COR-L47 (cell line): ENCODE data around the gene NUMB.

Experiments used
- DNase-seq: peaks from one replicate; lab custom pipeline; 2025; lab: John Stamatoyannopoulos, UW

The NUMB gene

DNA sequence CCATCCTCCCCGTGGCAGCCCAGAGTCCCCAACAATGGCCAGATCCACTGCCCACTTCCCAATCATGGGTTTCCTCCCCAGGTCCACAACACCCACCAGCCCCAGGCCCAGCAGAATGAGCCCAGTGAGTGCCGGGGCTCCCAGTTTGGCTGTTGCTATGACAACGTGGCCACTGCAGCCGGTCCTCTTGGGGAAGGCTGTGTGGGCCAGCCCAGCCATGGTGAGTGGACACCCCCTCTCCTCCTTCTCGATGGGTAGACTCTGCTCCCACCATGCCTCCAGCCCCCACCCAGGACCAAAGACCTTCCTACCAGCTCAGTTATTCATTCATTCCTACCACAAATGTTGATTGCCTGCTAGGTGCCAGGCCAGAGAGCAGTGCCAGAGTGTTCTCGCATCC is 197.3 kb downstream of the NUMB start:
- no peak for DNase-seq

DNA sequence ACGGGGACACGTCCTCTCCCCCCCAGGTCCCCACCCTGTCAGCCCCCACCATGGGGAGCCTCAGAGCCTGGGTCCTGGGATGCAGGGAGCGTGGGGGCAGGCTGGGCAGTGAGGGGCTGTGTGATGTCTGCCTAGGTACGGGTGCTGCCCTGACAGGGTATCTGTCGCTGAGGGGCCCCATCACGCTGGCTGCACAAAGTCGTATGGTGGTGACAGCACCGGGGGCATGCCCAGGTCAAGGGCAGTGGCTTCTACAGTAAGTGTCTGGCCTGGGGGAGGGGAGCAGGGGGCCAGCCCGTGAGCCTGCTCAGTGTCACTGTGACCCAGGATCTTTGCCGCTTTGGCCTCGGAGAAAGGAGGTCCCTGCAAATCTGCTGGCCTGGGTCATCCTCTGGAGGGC is 197.8 kb downstream of the NUMB start:
- DNase-seq = no peak

DNA sequence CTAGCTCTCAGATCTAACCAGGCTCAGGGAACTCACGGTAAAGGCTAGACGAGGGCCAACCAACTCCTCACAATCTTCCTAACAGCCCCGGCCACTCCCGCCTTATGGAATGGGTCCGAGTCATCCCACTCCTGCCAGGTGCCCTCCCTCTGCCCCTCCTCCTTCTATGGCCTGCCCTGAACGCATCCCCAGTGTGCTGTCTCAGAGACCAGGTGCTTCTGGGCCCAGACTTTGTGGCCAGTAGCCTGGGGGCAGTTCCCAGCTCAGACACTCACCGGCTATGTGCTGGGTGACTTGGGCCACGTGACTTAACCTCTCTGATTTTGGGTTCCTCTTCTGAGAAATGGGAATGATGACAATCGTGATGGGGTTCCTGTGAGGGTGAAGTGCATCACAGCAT is 198.5 kb downstream of the NUMB start:
- no peak for DNase-seq

DNA sequence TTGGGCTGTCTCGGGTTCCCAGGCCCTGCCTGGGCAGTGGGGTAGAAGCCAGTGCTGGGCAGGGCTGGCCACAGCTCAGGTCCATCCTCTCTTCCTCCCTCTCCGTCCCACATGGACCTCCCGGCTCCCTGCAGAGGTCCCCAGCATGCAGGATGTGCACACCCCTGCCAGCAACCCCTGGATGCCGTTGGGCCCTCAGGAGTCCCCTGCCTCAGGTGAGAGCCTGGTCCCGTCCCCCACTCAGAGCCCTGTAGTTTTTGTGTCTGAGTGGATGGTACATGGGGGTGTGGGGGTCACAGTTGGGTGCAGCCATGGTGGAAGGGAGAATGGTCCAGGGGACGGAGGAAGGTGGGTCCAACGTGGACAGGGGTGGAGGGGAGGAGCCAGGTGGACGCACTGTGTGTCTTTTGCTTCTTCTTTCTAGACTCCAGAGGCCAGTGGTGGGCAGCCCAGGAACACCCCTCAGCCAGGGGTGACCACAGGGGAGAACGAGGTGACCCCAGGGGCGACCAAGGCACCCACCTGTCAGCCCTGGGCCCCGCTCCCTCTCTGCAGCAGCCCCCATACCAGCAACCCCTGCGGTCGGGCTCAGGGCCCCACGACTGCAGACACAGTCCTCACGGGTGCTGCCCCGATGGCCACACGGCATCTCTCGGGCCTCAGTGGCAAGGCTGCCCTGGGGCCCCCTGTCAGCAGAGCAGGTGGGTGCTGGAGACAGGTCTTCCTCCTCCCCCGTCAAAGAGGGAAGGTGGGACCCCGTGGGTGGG is 199.3 kb downstream of the NUMB start:
- DNase-seq = no peak

DNA sequence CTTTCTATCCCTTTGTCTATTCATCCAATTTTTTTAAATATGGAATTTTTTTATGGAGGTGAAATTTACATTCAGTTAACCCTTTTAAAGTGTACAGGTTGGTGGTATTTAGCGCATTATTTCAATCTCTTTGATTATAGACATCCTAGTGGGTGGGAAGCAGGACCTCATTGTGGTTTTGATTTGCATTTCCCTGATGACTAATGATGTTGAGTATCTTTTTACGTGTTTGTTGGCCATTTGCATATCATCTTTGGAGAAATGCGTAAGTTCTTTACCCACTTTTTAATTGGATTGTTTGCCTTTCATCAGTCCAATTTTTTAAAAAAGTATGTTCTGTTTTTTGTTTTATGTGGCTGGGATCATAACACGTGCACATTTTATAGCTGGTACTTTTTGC is 200.3 kb downstream of the NUMB start:
- no peak for DNase-seq

DNA sequence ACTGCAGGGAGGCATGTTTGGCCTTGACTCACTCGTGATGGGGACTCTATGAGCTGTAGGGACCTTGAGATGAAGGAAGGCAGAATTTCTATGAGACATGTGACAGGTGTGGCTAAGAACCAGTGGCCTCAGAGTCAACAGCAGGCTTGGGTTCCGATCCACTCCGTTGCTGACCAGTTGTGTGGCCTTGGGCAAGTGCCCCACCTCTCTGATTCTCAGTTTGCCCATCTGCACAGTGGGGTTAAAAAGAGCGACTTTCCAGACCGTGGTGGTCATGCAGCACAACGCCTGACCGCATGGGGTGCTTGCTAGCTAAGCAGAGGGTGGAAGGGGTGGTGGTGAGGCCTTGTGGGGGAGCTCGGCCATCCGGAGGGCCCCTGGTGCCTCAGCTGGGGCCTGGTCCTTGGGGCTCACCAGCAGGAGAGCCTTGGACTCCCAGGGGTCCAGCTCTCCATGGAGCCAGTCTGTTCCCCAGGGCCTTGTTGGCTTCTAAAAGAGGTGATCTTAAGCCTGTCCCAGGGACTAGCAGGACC is 202.6 kb downstream of the NUMB start:
- DNase-seq = no peak

DNA sequence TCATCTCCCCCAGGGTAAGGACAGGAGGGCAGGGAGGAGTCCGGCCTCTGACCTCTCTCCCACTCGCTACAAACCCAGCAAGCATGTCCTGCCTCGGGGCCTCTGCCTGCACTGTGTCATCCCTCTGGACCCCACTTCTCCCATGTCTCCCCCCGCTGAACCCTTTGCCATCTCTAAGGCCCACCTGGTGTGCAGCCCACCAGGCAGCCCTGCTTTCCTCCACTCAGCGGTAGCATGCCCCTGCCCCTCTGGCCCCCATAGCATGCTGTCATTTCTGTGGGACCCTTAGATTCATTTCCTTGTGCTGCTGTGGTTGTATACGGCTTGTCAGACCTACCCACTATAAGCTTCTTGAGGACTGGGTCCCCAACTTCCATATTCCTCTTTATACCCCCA is 203.3 kb downstream of the NUMB start:
- DNase-seq = no peak

DNA sequence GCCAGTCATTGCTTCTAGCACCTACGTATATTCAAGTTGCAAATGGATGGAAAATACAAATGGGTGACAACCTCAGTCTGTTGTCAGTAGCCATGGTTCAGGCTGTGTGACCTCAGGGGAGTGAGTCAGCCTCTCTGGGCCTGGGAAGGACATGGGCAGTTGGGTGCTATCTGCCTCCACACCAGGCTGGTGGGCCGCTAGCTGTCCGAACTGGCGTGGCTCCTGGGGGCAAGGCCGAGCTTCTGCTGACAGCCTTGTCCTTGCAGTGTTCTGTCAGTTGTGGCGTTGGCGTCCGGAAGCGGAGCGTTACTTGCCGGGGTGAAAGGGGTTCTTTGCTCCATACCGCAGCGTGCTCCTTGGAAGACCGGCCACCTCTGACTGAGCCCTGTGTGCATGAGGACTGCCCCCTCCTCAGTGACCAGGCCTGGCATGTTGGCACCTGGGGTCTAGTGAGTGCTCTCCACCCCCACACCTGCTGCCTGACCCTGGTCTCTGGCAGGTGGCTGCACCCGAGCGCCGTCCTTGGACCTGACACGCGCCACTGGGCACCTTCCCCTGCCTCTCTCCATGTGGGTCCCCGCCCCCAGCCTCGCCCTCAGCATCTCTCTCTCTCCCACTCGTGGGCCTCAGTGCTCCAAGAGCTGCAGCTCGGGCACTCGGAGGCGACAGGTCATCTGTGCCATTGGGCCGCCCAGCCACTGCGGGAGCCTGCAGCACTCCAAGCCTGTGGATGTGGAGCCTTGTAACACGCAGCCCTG is 203.9 kb downstream of the NUMB start:
- no peak for DNase-seq

DNA sequence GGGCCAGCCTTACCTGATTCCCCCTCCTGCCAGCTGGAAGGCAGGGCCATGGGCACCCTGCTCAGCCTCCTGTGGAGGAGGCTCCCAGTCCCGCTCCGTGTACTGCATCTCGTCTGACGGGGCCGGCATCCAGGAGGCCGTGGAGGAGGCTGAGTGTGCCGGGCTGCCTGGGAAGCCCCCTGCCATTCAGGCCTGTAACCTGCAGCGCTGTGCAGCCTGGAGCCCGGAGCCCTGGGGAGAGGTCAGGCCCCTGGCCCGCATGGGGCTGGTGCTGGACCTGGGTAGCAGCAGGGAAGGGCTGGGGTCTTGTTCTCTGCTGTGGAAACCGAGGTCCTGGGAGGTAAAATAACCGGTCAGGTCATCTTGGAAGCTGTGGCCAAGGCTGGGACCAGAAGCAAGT is 204.6 kb downstream of the NUMB start:
- no peak for DNase-seq

DNA sequence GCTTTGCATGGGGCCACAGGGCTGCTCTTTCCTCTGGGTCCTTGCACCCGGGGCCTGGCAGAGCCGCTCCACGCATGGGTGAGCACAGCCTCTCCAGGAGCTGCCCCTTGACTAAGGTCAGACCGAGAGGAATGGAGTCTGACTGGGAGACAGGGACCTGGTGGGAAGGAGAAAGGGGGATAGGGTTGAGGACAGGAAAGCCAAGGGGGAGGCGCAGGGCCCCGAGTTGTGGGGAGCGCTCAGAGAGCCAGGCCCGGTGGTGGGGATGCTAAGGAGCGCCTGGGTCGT is 205.1 kb downstream of the NUMB start:
- no peak for DNase-seq

DNA sequence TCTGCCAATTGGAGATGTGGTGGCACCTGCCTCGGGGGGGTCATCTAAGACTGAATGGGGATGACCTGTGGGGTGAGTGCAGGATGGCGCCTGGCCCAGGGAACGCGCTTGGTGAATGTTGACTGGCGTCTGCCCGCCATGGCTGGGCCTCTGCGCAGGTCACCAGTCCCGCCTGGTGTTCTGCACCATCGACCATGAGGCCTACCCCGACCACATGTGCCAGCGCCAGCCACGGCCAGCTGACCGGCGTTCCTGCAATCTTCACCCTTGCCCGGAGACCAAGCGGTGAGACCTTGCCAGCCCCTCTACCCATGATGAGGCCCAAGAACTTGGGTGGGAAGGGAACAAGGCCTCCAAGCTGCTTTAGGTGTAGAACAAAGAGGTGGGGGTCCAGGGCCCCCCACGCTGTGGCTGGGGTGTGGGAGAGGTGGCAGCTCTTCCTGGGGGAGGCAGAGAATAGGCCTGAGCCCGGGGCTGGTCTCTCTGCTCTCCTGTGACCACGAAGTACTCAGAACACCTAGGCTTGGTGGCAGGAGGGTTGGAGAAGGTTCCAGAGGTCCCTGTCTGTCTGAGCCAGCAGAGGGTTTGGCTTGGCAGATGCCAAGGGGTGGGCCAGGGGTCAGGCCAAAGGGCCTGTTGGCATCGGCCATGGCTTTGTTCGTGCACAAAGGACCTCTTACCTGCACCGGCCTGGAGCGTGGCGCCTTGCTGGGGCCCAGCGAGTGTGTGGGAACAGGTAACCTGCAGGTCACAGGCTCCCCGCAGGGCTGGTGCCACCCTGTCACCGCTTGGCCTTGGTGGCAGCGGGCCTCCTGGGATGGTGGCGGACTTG is 205.6 kb downstream of the NUMB start:
- DNase-seq = no peak

DNA sequence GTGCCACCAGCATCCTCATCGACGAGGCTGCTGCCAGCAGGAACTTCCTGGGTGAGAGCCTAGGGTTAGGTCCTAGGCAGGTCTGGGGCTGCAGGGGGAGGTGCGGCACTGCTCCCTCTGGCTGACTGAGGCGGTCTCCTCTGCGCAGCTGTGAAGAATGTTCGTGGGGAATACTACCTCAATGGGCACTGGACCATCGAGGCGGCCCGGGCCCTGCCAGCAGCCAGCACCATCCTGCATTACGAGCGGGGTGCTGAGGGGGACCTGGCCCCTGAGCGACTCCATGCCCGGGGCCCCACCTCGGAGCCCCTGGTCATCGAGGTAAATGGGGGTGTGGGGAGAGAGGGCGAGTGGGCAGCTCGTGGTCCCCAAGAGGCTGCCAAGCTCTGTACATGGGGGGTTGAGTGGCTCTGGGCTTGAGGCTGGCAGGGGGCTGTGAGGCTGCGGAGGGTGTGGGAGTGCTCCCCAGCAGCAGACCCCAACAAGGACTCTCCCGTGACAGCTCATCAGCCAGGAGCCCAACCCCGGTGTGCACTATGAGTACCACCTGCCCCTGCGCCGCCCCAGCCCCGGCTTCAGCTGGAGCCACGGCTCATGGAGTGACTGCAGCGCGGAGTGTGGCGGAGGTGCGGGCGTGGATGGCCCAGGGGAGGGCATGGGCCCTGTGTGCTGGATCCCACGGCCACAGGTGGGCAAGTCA is 206.7 kb downstream of the NUMB start:
- no peak for DNase-seq

DNA sequence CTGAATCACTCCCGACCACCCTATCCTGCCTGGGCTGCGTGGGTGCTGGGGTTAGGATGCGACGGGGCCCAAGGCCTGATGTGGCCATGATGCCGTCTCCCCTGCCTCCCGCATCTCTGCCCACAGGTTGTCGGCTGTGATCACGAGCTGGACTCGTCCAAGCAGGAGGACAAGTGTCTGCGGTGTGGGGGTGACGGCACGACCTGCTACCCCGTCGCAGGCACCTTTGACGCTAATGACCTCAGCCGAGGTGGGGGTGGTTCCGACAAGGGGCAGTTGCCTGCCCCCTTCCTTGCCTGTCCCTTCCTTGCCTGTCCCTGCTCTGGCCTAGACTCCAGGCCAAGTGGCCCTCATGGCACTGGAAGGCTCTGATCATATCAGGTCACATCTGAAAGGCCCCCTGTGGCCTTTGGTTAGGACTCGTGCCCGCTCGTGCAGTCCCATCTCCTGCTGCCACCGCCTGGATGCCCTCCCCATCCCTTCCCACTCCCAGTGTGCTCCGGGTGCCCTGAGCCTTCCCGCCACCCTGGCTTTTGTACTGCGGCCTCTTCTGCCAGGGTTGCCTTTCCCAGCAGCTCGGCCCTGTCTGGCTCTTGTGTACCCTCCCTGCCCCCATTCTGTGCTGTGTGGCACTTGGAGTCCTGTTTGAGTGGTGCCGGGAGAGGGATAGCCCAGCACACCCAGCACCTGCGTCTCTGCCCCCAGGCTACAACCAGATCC is 207.4 kb downstream of the NUMB start:
- no peak for DNase-seq

DNA sequence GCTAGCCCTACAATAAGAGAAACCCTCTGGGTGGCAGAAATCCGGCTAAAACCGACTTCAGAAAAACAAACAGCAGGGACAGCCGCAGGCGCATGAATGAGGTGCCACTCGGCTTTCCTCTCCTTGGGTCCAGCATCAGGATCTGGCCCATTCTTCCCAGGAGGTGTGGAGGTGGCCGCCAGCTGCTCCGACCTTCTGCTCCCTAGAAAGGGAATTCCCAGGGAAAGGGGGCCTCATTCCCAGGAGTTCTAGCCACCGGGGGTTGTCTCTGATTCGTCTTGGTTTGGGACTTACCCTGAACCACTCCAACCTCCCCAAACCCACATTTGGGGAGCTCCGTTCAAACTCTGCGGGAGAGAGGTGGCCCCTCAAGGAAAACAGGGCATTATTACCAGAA is 208.0 kb downstream of the NUMB start:
- DNase-seq = no peak

DNA sequence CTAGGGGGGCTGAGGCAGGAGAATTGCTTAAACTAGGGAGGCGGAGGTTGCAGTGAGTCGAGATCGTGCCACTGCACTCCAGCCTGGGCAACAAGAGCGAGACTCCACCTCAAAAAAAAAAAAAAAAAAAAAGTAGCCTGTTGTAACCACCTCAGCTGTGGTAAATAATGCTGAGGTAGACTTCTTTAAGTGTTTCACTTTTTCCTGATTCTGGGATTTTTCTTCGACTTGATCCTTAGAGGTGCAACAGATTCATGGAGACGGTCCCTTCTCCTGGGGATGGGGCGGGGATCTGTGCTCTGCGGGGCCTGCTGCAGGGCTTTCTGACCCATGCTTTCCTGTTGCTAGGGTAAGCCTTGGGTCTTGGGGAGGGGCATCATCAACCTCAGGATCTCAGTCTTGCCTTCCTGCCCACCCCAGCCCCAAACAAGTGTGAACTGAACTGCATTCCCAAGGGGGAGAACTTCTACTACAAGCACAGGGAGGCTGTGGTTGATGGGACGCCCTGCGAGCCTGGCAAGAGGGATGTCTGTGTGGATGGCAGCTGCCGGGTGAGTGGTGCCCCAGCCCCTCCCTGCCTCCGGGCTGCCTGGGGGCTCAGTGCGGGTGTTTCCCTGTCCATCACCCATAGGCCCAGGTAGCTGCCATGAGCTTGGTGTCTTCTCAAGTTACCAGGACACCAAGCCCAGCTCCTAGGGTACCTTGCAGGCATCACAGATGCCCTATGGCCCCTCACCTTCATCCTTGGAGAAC is 208.6 kb downstream of the NUMB start:
- no peak for DNase-seq

DNA sequence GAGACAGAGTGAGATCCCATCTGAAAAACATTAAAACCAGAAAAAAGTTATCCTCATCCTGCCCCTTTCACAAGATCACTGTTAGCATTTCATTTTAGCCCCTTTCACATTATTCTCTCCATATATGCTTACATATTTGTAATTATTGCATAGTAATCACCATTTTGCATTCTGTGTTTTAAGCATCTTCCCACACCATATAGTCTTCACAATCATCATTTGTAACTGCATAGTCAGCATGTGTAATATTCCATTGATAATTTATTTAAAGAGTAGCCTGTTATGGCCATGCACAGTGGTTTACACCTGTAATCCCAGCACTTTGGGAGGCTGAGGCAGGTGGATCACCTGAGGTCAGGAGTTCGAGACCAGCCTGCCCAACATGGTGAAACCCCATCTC is 209.2 kb downstream of the NUMB start:
- no peak for DNase-seq

DNA sequence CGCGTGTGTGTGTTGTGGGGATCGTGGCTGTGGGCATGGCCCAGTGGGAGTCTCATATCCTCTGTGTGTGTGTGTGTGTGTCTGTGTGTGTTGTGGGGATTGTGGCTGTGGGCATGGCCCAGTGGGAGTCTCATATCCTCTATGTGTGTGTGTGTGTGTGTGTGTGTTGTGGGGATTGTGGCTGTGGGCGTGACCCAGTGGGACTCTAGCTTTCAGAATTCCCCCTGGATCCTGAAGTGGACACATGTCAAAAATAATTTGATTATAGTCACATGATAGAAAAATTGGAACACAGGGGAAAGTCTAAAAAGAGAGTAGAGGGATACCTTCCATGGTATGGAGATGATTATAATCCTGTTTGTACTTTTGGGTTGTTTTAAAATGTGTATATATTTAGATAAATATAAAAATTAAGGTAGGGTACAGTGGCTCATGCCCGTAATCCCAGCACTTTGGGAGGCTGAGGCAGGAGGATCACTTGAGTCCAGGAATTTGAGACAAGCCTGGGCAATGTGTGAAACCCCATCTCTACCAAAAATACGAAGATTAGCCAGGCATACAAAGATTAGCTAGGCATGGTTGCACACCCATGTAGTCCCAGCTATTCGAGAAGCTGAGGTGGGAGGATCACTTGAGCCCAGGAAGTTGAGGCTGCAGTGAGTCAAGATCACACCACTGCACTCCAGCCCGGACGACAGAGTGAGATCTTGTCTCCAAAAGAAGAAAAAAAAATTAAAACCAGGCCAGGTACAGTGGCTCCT is 210.1 kb downstream of the NUMB start:
- DNase-seq = no peak

DNA sequence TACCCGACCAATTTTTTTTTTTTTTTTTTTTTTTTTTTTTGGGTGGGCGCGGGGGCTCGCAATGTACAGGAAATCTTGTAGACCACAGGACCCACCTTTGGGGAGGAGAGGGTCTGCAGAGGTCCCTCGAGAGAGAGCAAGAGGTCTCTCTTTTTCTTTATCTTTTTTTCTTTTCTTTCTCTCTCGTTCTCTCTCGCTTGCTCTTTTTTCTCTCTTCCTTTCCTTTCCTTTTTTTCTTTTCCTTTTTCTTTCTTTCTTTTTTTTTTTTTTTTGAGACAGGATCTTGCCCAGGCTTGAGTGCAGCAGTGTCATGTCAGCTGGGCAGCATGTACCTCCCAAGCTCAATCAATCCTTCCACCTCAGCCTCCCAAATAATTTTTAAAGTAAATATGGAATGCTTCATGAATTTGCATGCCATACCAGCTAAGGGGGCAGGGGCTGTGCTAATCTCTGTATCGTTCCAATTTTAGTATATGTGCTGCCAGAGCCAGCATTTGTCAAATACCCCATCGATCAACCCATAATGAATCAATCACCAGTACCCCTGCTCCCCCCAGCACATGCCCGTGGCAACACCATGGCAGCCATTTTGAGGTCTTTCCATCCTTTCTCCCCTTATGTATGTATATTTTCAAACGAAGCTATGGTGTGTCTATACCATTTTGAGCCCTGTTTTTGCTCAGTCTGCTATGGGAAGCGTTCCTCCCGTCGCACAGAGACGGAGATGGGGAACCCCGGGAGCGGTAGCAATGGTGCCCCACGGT is 211.8 kb downstream of the NUMB start:
- no peak for DNase-seq
